T47D (cell line): Measurements from ENCODE around the gene FOXQ1.
"Not testable (repeated sequence)": the region's sequence is repeated elsewhere in the genome, so short reads cannot be mapped to it uniquely, and the experiment has no call there.

Experiments used
- DNase-seq, 2 experiments: peaks; one replicate each; pipeline versions ENCODE4 v3.0.0 to v3.0.0-alpha.2; 2011 to 2012; ENCODE audit warnings: low read depth in 1 of 2, low spot score in 1 of 2
- JUND ChIP-seq: IDR thresholded peaks from 2 replicates; pipeline ENCODE4 v1.6.1; 2012; ENCODE audit warnings: low read depth
- in situ Hi-C: cut with HindIII; loops from 2 replicates; pipeline ENCODE4 v1.10.0; 2016; ENCODE audit warnings: low sequenced_read_pairs, low pct_unique_long_range_greater_than_20kb

FOXQ1 gene

GRCh38 chr6:1328129-1328800 is 16.4 kb downstream of the FOXQ1 start:
- DNase-seq, result no peak
- TF ChIP-seq JUND, result no peak
- in situ Hi-C loops, result no loop called here

GRCh38 chr6:1329708-1330107 is 17.8 kb downstream of the FOXQ1 start:
- in situ Hi-C loops, result no loop called here
- no peak for DNase-seq
- TF ChIP-seq JUND, result no peak

- no peak for DNase-seq
- in situ Hi-C loops, result no loop called here
- no peak for TF ChIP-seq JUND
These were observed 22.8 kb downstream of the FOXQ1 start for GRCh38 chr6:1334684-1335083.

- no peak for TF ChIP-seq JUND
- DNase-seq, result peak in 1 of 2 experiments; percentile 62
- in situ Hi-C loops, result no loop called here
These were observed 23.6 kb downstream of the FOXQ1 start for GRCh38 chr6:1335367-1336037.

- DNase-seq, result peak; percentile 38 to 92
- no peak for TF ChIP-seq JUND
- in situ Hi-C loops, result no loop called here
These were observed 24.4 kb downstream of the FOXQ1 start for GRCh38 chr6:1336246-1336843.

GRCh38 chr6:1337791-1338190 is 25.9 kb downstream of the FOXQ1 start:
- DNase-seq, result no peak
- no peak for TF ChIP-seq JUND

GRCh38 chr6:1346101-1346500 is 34.2 kb downstream of the FOXQ1 start:
- TF ChIP-seq JUND, result no peak
- DNase-seq, result no peak
- in situ Hi-C loops, result no loop called here

More at GRCh38 chr6:1337791-1338190, 25.9 kb downstream of the FOXQ1 start:
- in situ Hi-C loops, result no loop called here

- in situ Hi-C loops, result no loop called here
- no peak for DNase-seq
- TF ChIP-seq JUND, result no peak
These were observed 34.7 kb downstream of the FOXQ1 start for GRCh38 chr6:1346558-1347091.

GRCh38 chr6:1347161-1347560 is 35.3 kb downstream of the FOXQ1 start:
- TF ChIP-seq JUND, result no peak
- in situ Hi-C loops, result no loop called here
- no peak for DNase-seq

- DNase-seq, result no peak
- TF ChIP-seq JUND, result no peak
- in situ Hi-C loops, result no loop called here
These were observed 36.8 kb downstream of the FOXQ1 start for GRCh38 chr6:1348675-1349074.

GRCh38 chr6:1349655-1350054 is 37.8 kb downstream of the FOXQ1 start:
- no peak for DNase-seq
- no peak for TF ChIP-seq JUND
- in situ Hi-C loops, result no loop called here

- in situ Hi-C loops, result no loop called here
- TF ChIP-seq JUND, result no peak
- no peak for DNase-seq
These were observed 39.6 kb downstream of the FOXQ1 start for GRCh38 chr6:1351381-1352008.

- DNase-seq, in situ Hi-C loops: not testable (repeated sequence)
These were observed 43.2 kb downstream of the FOXQ1 start for GRCh38 chr6:1355068-1355467.

GRCh38 chr6:1361717-1362116 is 49.8 kb downstream of the FOXQ1 start:
- in situ Hi-C loops, DNase-seq: not testable (repeated sequence)
